HFF-Myc (cell line): ENCODE data around the gene SYNDIG1.

Experiments used
- DNase-seq: peaks from one replicate; pipeline ENCODE4 v3.0.0-alpha.2; 2011; ENCODE audit warnings: low read depth; ENCODE audit errors: extremely low read depth
- H3K4me3 ChIP-seq: replicated peaks from 2 replicates; pipeline ENCODE4 v1.5.1; 2011; ENCODE audit warnings: low read depth, mild to moderate bottlenecking, control low read depth, low read length
- CTCF ChIP-seq: IDR thresholded peaks from 2 replicates; pipeline ENCODE4 v1.5.1; 2012; ENCODE audit warnings: mild to moderate bottlenecking, low read depth, low read length, control low read depth; ENCODE audit errors: missing control alignments

The SYNDIG1 gene

GRCh38 chr20:24694157-24694726, 224.8 kb downstream of the SYNDIG1 start:
- no peak overlapping the region for H3K4me3 ChIP-seq
- no peak for TF ChIP-seq CTCF
- DNase-seq: no peak

- no peak for DNase-seq
- H3K4me3 ChIP-seq: no peak overlapping the region
- no peak for TF ChIP-seq CTCF
Measured at GRCh38 chr20:24694727-24695528, 225.5 kb downstream of the SYNDIG1 start.

- H3K4me3 ChIP-seq: no peak overlapping the region
- no peak for TF ChIP-seq CTCF
- DNase-seq: no peak
Measured at GRCh38 chr20:24695529-24696225, 226.2 kb downstream of the SYNDIG1 start.

- TF ChIP-seq CTCF: no peak
- H3K4me3 ChIP-seq: no peak overlapping the region
Measured at GRCh38 chr20:24696396-24696795, 227.0 kb downstream of the SYNDIG1 start.

GRCh38 chr20:24697411-24697810, 228.0 kb downstream of the SYNDIG1 start:
- TF ChIP-seq CTCF: no peak
- H3K4me3 ChIP-seq: no peak overlapping the region
- no peak for DNase-seq

More at GRCh38 chr20:24696396-24696795, 227.0 kb downstream of the SYNDIG1 start:
- DNase-seq: no peak

- H3K4me3 ChIP-seq: no peak overlapping the region
- no peak for TF ChIP-seq CTCF
- no peak for DNase-seq
Measured at GRCh38 chr20:24698189-24698588, 228.8 kb downstream of the SYNDIG1 start.
